ENCODE measurements around the gene ASIC4. TPM values are rescaled to one million over a fixed set of nuclear protein-coding genes. Genes with fewer than 3 reads are reported as not detected.

The ASIC4 gene
- total and polyA plus RNA-seq, 2 of the 8 experiments (the other 6 are each of a cell fraction or from before 2014, with no cell fraction given) = 0.12 to 0.22 TPM

DNA sequence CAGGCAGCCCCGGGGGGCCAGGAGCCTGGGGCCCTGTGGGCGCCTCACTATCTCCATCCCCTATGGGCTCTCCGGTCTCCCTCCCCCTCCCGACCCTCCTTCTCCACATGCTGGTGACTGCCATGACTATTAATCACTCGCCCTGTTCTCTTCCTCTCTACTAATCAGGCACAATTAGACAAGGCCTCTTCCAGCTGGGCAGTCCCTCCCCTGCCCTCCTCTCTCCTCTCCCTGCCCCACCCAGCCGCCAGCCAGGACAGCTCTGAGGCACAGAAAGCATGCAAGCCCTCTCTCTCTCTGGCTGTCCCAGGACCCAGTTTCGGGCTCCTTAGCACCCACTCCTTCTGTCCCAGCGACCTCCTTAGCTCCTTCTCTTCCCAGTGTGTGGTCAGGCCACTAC is 5.8 kb downstream of the ASIC4 start:
- no peak overlapping the region for H3K27ac ChIP-seq (ENCODE audit: low read depth, low read length)
- CTCF ChIA-PET (ENCODE audit: partially characterized antibody) = interaction anchor here (0.6 to 113.1 kb wide), 15 partner anchors 7 to 222 kb away, joined by 3 to 7248 read pairs (median 3); partner anchors contain the start of genes ASIC4, DES, DNPEP and GMPPA
- H3K14ac ChIP-seq (ENCODE audit: insufficient read length) = no peak overlapping the region
- no peak overlapping the region for H4K5ac ChIP-seq (ENCODE audit: insufficient read length, low read depth, low read length)
- H3K56ac ChIP-seq (replicated peaks; ENCODE audit: insufficient read length, low read depth, low read length) = no peak overlapping the region
- peak overlapping the region; percentile 97; the same call in 1 of the 2 replicates for H2BK12ac ChIP-seq (ENCODE audit: low read depth, low read length)
- H3K9ac ChIP-seq (replicated peaks in 1 of 4; ENCODE audit: extremely low read depth in 1 of 4, low read depth in 3 of 4, low read length in 3 of 4) = no peak overlapping the region
- 75% methylated on average over 8 of the region's 8 CpGs; no CpG with 5 or more reads in 1 of the 2 experiments for WGBS, 2 experiments (ENCODE audit: extremely low coverage in 1 of 2, insufficient coverage in 1 of 2, insufficient read length in 1 of 2, insufficient replicate concordance in 2 of 2, low coverage in 1 of 2, low lambda C conversion rate in 2 of 2, missing lambda C conversion rate in 1 of 2)
- no peaks in the 10 kb centered on the region for H3K79me2 ChIP-seq (ENCODE audit: control insufficient read depth in 1 of 2, insufficient read depth in 2 of 2, low read length in 2 of 2)
- H3K23ac ChIP-seq (ENCODE audit: insufficient read length) = no peak overlapping the region
- no peaks in the 10 kb centered on the region for H3K79me1 ChIP-seq (ENCODE audit: low read depth, low read length)
- FAIRE-seq (no peak), DNase-seq (ENCODE audit: low read depth in 1 of 2, low spot score in 2 of 2) (no peak)
- peaks cover 0 to 5% of the 10 kb centered on the region in 2 experiments for H4K20me1 ChIP-seq (replicated peaks in 1 of 2; ENCODE audit: control insufficient read depth in 1 of 2, insufficient read depth in 2 of 2, low read length in 2 of 2)
- no peak overlapping the region for H4K8ac ChIP-seq (ENCODE audit: extremely low read depth, insufficient read depth, low read length)
- no peak overlapping the region for H2AFZ ChIP-seq (ENCODE audit: low read length)
- no peak overlapping the region for H2BK120ac ChIP-seq (replicated peaks; ENCODE audit: low read depth, low read length)
- no peak overlapping the region for H3K18ac ChIP-seq (ENCODE audit: extremely low read depth, low read length)
- H3K4ac ChIP-seq (replicated peaks; ENCODE audit: insufficient read length, low read depth, low read length) = no peak overlapping the region
- H3K27me3 ChIP-seq (replicated peaks in 1 of 4; ENCODE audit: control insufficient read depth in 3 of 4, extremely low read depth in 1 of 4, insufficient read depth in 3 of 4, low read length in 3 of 4) = peaks cover 0 to 19% (median 11%) of the 10 kb centered on the region in 4 experiments; a peak in 5 of 7 replicates
- no peaks in the 10 kb centered on the region for H3K36me3 ChIP-seq (ENCODE audit: control insufficient read depth in 2 of 4, insufficient read depth in 4 of 4, low read length in 3 of 4)
- H3K4me3 ChIP-seq (ENCODE audit: extremely low read depth in 1 of 4, insufficient read depth in 2 of 4, low read depth in 3 of 4, low read length in 4 of 4) = no peak overlapping the region
- no peaks in the 10 kb centered on the region for H3K9me3 ChIP-seq (ENCODE audit: insufficient read depth in 2 of 2, low read depth in 1 of 2, low read length in 1 of 2)
- no peak overlapping the region for H3K4me2 ChIP-seq (ENCODE audit: insufficient read depth in 1 of 2, low read depth in 2 of 2, low read length in 2 of 2)
- peak overlapping the region; percentile 36; the same call in 1 of the 2 replicates for H2BK15ac ChIP-seq (ENCODE audit: low read length)
- no peak overlapping the region for H4K91ac ChIP-seq (replicated peaks; ENCODE audit: insufficient read length, low read length)
- POLR2A ChIA-PET (ENCODE audit: partially characterized antibody) = interaction anchor here (0.6 to 5.5 kb wide), 11 partner anchors 10 to 164 kb away, joined by 3 to 36 read pairs (median 6); partner anchors contain the start of genes GMPPA and STK11IP
- peaks cover 0 to 29% (median 19%) of the 10 kb centered on the region in 4 experiments; a peak in 6 of 7 replicates for H3K4me1 ChIP-seq (replicated peaks in 1 of 4; ENCODE audit: control insufficient read depth in 3 of 4, insufficient read depth in 4 of 4, low read length in 3 of 4)
- peak overlapping the region; percentile 16; the same call in 1 of the 2 replicates for H2BK5ac ChIP-seq (ENCODE audit: low read depth, low read length)
- no peak overlapping the region for H2BK20ac ChIP-seq (ENCODE audit: low read length)
- H3K23me2 ChIP-seq (ENCODE audit: low read depth, low read length) = peaks cover 5% of the 10 kb centered on the region; the same call in 1 of the 2 replicates
- H2AK5ac ChIP-seq (ENCODE audit: low read depth, low read length) = 0 out of 2 replicates have a peak overlapping the region, but pooled peaks have one; percentile 45
- TF ChIP-seq TAF7 (optimal IDR thresholded peaks at IDR 0.05; ENCODE audit: borderline replicate concordance, low read depth, low read length) = no peak
- TF ChIP-seq SAP30 (IDR thresholded peaks at IDR 0.05; ENCODE audit: insufficient read depth, insufficient replicate concordance, low read length) = no peak
- no peak for TF ChIP-seq USF2 (IDR thresholded peaks at IDR 0.05; ENCODE audit: low read length)
- TF ChIP-seq, protein P1, sequence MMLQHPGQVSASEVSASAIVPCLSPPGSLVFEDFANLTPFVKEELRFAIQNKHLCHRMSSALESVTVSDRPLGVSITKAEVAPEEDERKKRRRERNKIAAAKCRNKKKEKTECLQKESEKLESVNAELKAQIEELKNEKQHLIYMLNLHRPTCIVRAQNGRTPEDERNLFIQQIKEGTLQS (IDR thresholded peaks at IDR 0.05; ENCODE audit: insufficient read depth, low read depth, low read length) = no peak
- TF ChIP-seq CBX5 (IDR thresholded peaks at IDR 0.05; ENCODE audit: low read depth, low read length) = no peak
- no peak for TF ChIP-seq JUND (IDR thresholded peaks at IDR 0.05; ENCODE audit: low read length)
- TF ChIP-seq BACH1 (IDR thresholded peaks at IDR 0.05; ENCODE audit: low read length) = no peak
- no peak for TF ChIP-seq BRCA1 (IDR thresholded peaks at IDR 0.05; ENCODE audit: low read depth, low read length)
- TF ChIP-seq SUZ12 (IDR thresholded peaks at IDR 0.05; ENCODE audit: low read length) = no peak
- no peak for TF ChIP-seq SIX5 (IDR thresholded peaks at IDR 0.05; ENCODE audit: low read depth, low read length)
- no peak for TF ChIP-seq MAX (IDR thresholded peaks at IDR 0.05)
- no peak for TF ChIP-seq CHD2 (IDR thresholded peaks at IDR 0.05; ENCODE audit: low read length)
